Gastrocnemius medialis (tissue), 4 donors: Measurements from ENCODE around the gene DCAF17.

Experiments
- POLR2A ChIP-seq, 2 donors: fragments of 450-650 bp; IDR thresholded peaks; one replicate each; pipeline ENCODE4 v1.6.1; 2017; ENCODE audit warnings: antibody characterized with exemption in 2 of 2, mild to moderate bottlenecking in 2 of 2, moderate library complexity in 2 of 2
- TF ChIP-seq, protein P1 (sequence below), 5 experiments: fragments of 450-650 bp in 3 of 5; fragments of 200-600 bp in 2 of 5; sonication (generic) in 2 of 5; IDR thresholded peaks in 4 of 5; conservative IDR thresholded peaks in 1 of 5; 1 replicate in 4 of 5; 2 replicates in 1 of 5; pipeline ENCODE4 v1.5.1; 2016 to 2019; ENCODE audit warnings: antibody characterized with exemption in 5 of 5, mild to moderate bottlenecking in 3 of 5, moderate library complexity in 3 of 5

- TF ChIP-seq, protein P1, sequence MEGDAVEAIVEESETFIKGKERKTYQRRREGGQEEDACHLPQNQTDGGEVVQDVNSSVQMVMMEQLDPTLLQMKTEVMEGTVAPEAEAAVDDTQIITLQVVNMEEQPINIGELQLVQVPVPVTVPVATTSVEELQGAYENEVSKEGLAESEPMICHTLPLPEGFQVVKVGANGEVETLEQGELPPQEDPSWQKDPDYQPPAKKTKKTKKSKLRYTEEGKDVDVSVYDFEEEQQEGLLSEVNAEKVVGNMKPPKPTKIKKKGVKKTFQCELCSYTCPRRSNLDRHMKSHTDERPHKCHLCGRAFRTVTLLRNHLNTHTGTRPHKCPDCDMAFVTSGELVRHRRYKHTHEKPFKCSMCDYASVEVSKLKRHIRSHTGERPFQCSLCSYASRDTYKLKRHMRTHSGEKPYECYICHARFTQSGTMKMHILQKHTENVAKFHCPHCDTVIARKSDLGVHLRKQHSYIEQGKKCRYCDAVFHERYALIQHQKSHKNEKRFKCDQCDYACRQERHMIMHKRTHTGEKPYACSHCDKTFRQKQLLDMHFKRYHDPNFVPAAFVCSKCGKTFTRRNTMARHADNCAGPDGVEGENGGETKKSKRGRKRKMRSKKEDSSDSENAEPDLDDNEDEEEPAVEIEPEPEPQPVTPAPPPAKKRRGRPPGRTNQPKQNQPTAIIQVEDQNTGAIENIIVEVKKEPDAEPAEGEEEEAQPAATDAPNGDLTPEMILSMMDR (IDR thresholded peaks at IDR 0.05 in 4 of 5, conservative IDR thresholded peaks at IDR 0.05 in 1 of 5), result no peak
- TF ChIP-seq POLR2A (IDR thresholded peaks at IDR 0.05), result no peak
Measured at GRCh38 chr2:171410624-171411023, 23.4 kb upstream of the DCAF17 start.
